ENCODE data around the gene HPD.

The HPD gene

GRCh38 chr12:121798787-121799155, 59.9 kb downstream of the HPD start:
- TF ChIP-seq ARNT (IDR thresholded peaks at IDR 0.05) (no peak), BHLHE40 (IDR thresholded peaks at IDR 0.05; ENCODE audit: borderline replicate concordance) (no peak), FOXK2 (IDR thresholded peaks at IDR 0.05) (no peak), ELF4 (IDR thresholded peaks at IDR 0.05) (no peak), PKNOX1 (IDR thresholded peaks at IDR 0.05) (no peak), FOXM1 (IDR thresholded peaks at IDR 0.05; ENCODE audit: borderline replicate concordance) (no peak), SUZ12 (IDR thresholded peaks at IDR 0.05) (no peak), TARDBP (IDR thresholded peaks at IDR 0.05) (no peak), LEF1 (IDR thresholded peaks at IDR 0.05; ENCODE audit: borderline replicate concordance) (no peak), FOXA1 (IDR thresholded peaks at IDR 0.05) (no peak), ZNF384 (IDR thresholded peaks at IDR 0.05) (no peak), CTBP1 (IDR thresholded peaks at IDR 0.05; ENCODE audit: borderline replicate concordance) (no peak), L3MBTL2 (conservative IDR thresholded peaks at IDR 0.05) (no peak), SP1 (IDR thresholded peaks at IDR 0.05) (no peak), NFRKB (IDR thresholded peaks at IDR 0.05) (no peak), HDGF (IDR thresholded peaks at IDR 0.05; ENCODE audit: borderline replicate concordance) (no peak)
- CTCF ChIA-PET, result interaction anchor here (1.5 to 9.3 kb wide), 3 partner anchors 13 to 86 kb away, joined by 4 to 125 read pairs (median 87); partner anchors contain the start of gene TMEM120B
- no peak for DNase-seq (ENCODE audit: extremely low spot score)
- POLR2A ChIA-PET, result interaction anchor here (1.0 to 7.9 kb wide), 6 partner anchors 10 to 90 kb away, joined by 3 to 125 read pairs (median 4); partner anchors contain the start of gene PSMD9

- POLR2A ChIA-PET, result interaction anchor here (1.0 to 7.9 kb wide), 5 partner anchors 10 to 90 kb away, joined by 3 to 125 read pairs (median 5); partner anchors contain the start of gene PSMD9
- CTCF ChIA-PET, result interaction anchor here (1.5 to 9.3 kb wide), 4 partner anchors 9 to 85 kb away, joined by 4 to 125 read pairs (median 70); partner anchors contain the start of gene TMEM120B
- no peak for TF ChIP-seq ELF4 (IDR thresholded peaks at IDR 0.05)
- TF ChIP-seq ARNT (IDR thresholded peaks at IDR 0.05), result no peak
- TF ChIP-seq FOXA1 (IDR thresholded peaks at IDR 0.05), result no peak
- TF ChIP-seq L3MBTL2 (conservative IDR thresholded peaks at IDR 0.05), result peak; percentile 63
- DNase-seq (ENCODE audit: extremely low spot score), result no peak
Measured at GRCh38 chr12:121797937-121798786, 60.5 kb downstream of the HPD start.

GRCh38 chr12:121796855-121797751, 61.6 kb downstream of the HPD start:
- ChIA-PET CTCF (interaction anchor here (1.1 to 9.3 kb wide), 5 partner anchors 9 to 91 kb away, joined by 4 to 125 read pairs (median 54); partner anchors contain the start of gene PSMD9), POLR2A (interaction anchor here (2.1 to 7.9 kb wide), 3 partner anchors 11 to 91 kb away, joined by 5 to 125 read pairs (median 15); partner anchors contain the start of gene PSMD9)
- DNase-seq (ENCODE audit: extremely low spot score), result peak; percentile 49
- no peak for TF ChIP-seq SUZ12 (IDR thresholded peaks at IDR 0.05)
- TF ChIP-seq LEF1 (IDR thresholded peaks at IDR 0.05; ENCODE audit: borderline replicate concordance), result no peak
- TF ChIP-seq FOXM1 (IDR thresholded peaks at IDR 0.05; ENCODE audit: borderline replicate concordance), result no peak
- 0 out of 2 replicates have a peak, but pooled peaks have one; percentile 56 for TF ChIP-seq HDGF (IDR thresholded peaks at IDR 0.05; ENCODE audit: borderline replicate concordance)
- TF ChIP-seq ZNF384 (IDR thresholded peaks at IDR 0.05), result no peak; the same call in 1 of the 2 replicates
- no peak for TF ChIP-seq ELF4 (IDR thresholded peaks at IDR 0.05)
- no peak for TF ChIP-seq ARNT (IDR thresholded peaks at IDR 0.05)

GRCh38 chr12:121795034-121795968, 63.4 kb downstream of the HPD start:
- POLR2A ChIA-PET, result interaction anchor here (0.6 to 7.9 kb wide), 7 partner anchors 8 to 93 kb away, joined by 4 to 125 read pairs (median 6); partner anchors contain the start of genes PSMD9 and SETD1B
- TF ChIP-seq HDGF (IDR thresholded peaks at IDR 0.05; ENCODE audit: borderline replicate concordance) (no peak), CTBP1 (IDR thresholded peaks at IDR 0.05; ENCODE audit: borderline replicate concordance) (no peak), FOXM1 (IDR thresholded peaks at IDR 0.05; ENCODE audit: borderline replicate concordance) (no peak), FOXK2 (IDR thresholded peaks at IDR 0.05) (no peak), FOXA1 (IDR thresholded peaks at IDR 0.05) (no peak), TARDBP (IDR thresholded peaks at IDR 0.05) (no peak), SP1 (IDR thresholded peaks at IDR 0.05) (no peak), NFRKB (IDR thresholded peaks at IDR 0.05) (no peak), ELF4 (IDR thresholded peaks at IDR 0.05) (no peak), LEF1 (IDR thresholded peaks at IDR 0.05; ENCODE audit: borderline replicate concordance) (no peak), PKNOX1 (IDR thresholded peaks at IDR 0.05) (no peak), BHLHE40 (IDR thresholded peaks at IDR 0.05; ENCODE audit: borderline replicate concordance) (no peak), SUZ12 (IDR thresholded peaks at IDR 0.05) (no peak), ARNT (IDR thresholded peaks at IDR 0.05) (no peak), ZNF384 (IDR thresholded peaks at IDR 0.05) (no peak), L3MBTL2 (conservative IDR thresholded peaks at IDR 0.05) (no peak)
- DNase-seq (ENCODE audit: extremely low spot score), result peak; percentile 73
- CTCF ChIA-PET, result interaction anchor here (0.5 to 9.3 kb wide), 24 partner anchors 12 to 1359 kb away, joined by 3 to 125 read pairs (median 4); partner anchors contain the start of gene PSMD9

All from HEK293T (cell line).